ENCODE data around the gene TDP2.
"Not testable (repeated sequence)": the region's sequence is repeated elsewhere in the genome, so short reads cannot be mapped to it uniquely, and the experiment has no call there.

TDP2 gene

DNA sequence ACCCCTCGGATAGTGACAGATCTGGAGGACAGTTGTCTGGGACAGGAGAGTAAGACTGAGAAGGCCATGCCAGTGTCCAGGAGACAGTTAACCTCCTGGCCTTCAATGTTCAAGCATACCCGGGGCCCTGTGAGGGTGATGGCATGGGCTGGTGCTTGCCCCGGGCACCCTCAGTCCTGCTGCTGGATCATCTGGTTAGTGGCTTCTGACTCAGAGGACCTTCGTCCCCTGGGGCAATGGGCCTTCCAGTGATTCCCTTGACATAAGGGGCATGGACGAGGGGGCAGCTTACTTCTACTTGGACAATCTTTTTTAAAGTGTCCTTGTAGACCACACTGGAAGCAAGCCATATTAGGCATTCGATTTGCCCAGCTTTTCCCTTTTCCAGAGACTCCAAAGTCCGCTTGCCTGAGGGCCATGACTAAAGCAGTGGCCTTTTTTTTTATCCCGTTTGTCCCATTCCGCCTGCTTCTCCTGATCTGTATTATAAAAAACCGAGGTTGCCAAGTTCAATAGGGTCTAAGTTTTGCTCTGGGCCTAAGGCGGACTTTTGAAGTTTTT lies 12.2 kb upstream of the TDP2 start:
- not testable (repeated sequence) for DNase-seq

DNA sequence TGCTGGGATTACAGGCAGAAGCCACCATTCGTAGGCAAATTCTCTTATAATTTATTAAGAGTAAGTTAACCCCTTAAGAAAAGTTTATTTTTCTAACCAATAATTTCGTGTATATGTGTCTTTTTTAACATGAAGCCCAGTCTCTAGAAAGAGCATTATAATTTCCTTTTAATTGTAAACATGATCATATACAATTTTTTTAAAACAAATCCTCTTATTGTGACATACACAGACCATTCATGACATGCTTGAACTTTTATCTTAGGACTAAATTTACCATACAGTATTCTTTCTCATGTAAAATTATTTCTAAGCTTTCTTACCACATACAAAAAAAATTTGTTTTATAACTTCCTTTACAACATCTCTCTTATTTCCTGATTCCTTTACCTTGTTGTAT lies 6.9 kb upstream of the TDP2 start:
- DNase-seq, result no peak

DNA sequence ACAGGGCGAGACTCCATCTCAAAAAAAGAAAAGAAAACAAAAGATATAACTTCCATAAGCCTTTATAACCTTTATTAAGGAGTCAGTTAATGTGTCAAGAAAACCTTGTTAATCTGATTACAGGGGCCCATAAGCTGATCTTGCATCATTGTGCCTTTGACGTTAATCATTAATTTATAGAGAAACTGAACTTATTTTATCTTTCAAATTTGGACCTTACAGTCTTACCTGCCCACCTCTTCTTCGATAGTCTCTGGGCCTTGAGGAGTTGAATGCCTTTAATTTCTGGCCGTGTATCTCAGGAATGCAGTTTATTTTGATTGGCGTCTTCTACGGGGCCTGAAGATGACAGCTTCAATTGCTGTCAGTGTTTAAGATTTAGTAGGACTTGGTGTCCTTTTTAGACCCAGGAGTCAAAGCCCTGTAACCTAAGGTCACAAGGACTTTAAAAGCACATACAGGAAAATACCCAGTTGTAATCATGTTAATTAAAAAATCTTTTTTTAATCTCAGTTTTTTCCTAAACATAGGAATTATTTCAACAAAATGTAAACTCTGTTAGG lies 6.0 kb upstream of the TDP2 start:
- no peak for DNase-seq

- not testable (repeated sequence) for DNase-seq
These were observed 4.4 kb upstream of the TDP2 start for GRCh38 chr6:24671077-24671476.

GRCh38 chr6:24670492-24670891 lies 3.8 kb upstream of the TDP2 start:
- not testable (repeated sequence) for DNase-seq

- DNase-seq, result no peak
These were observed 2.3 kb upstream of the TDP2 start for GRCh38 chr6:24668997-24669361.

DNA sequence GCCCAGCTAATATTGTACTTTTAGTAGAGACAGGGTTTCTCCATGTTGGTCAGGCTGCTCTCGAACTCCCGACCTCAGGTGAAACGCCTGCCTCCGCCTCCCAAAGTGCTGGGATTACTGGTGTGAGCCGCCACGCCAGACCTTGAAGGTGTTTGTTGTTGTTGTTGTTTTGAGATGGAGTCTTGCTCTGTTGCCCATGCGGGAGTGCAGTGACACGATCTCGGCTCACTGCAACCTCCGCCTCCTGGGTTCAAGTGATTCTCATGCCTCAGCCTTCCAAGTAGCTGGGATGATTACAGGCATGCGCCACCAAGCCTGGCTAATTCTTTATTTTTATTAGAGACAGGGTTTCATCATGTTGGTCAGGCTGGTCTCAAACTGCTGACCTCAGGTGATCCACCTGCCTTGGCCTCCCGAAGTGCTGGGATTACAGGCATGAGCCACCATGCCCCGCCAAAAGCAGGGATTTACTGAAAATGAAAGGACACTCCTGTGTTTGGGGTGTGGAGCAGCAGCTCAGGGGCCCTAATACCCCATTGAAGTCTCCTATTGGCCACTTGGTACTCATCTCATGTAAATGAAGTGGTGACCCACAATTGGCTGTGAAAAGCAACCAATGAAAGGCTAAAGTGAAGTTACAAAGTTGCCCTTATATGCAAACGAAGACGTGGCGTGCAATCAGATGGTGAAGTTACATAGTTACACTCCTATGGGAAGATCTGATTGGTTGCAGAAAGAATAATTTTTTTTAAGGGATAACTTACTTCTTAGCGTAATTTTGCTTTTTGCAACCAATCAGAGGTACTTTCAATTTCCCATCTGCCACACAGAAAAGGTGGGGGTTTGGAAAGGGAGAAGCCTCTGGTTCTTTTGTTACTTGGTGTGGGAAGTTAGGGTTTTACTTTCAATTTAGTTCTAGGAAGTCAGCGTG lies 1.6 kb upstream of the TDP2 start:
- not testable (repeated sequence) for DNase-seq

DNA sequence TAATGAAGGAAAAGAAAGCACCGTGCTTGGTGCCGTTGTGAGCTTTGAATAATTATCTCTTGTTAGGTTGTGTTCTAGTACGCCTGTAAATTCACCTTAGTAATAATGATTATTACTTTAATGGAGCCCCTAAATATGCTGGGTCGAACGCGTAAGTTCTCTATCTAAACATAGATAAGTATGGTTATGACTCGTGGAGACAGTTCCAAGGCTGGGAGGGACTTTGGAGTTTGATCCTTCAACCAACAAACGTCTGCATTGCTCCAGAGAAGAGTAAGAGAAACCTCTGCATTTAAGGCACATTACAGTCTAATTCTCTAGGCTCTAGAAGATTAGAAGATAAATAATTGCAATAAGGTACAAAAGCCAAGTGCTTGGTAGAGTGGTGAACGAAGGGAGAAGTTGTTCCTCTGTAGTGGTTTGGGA lies 692 bp upstream of the TDP2 start:
- DNase-seq, result no peak

- no peak for DNase-seq
These were observed 530 bp downstream of the TDP2 start for GRCh38 chr6:24666097-24666640.

- DNase-seq, result no peak
These were observed 2.4 kb downstream of the TDP2 start for GRCh38 chr6:24664046-24664987.

DNA sequence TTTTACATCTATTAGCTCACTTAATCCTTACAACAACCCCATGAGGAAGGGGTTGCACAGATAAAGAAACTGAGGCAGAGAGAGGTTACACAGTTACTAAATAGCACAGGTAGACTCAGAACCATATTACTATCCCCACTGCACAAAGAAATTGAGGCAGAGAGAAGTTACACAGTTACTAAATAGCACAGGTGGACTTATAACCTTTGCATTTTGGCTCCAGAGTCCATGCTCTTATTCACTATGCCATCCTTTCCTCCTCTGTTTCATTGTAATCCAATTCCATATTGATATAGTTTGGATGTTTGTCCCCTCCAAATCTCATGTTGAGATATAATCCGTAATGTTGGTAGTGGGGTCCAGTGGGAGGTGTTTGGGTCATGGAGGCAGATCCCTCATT lies 3.5 kb downstream of the TDP2 start:
- no peak for DNase-seq

GRCh38 chr6:24662236-24662635 lies 4.5 kb downstream of the TDP2 start:
- DNase-seq, result no peak

- DNase-seq, result not testable (repeated sequence)
These were observed 4.9 kb downstream of the TDP2 start for GRCh38 chr6:24661759-24662158.

DNA sequence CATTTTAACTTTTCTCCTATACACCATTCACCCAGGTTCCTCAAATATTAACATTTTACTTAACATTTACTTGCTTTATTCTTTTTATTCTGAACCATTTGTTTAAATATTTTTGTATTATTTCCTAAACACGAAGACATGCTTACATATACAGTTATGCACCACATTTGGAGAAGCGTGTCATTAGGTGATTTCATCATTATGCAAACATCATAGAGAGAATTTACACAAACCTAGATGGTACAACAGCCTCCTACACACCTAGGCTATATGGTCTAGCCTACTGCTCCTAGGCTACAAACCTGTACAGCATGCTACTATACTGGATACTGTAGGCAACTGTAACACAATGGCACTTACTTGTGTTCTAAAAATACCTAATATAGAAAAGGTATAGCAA lies 6.6 kb downstream of the TDP2 start:
- DNase-seq, result no peak

DNA sequence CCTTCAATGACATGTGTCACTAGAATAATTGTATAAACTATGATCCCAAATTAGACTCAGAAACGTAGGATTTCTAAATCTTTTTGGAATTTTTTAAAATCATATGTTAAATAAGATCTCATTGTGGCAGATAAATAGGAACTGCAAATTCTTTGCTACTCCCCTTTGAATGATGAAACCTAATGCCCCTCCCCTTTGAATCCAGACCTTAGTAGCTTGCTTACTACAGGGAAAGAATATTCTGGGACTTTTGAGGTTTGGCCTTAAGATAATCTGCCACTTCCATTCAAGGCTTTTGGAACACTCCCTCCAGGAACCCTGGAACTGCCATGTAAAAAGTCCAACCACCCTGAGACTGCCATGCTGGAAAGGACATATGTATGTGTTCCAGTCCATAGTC lies 7.1 kb downstream of the TDP2 start:
- DNase-seq, result no peak

DNA sequence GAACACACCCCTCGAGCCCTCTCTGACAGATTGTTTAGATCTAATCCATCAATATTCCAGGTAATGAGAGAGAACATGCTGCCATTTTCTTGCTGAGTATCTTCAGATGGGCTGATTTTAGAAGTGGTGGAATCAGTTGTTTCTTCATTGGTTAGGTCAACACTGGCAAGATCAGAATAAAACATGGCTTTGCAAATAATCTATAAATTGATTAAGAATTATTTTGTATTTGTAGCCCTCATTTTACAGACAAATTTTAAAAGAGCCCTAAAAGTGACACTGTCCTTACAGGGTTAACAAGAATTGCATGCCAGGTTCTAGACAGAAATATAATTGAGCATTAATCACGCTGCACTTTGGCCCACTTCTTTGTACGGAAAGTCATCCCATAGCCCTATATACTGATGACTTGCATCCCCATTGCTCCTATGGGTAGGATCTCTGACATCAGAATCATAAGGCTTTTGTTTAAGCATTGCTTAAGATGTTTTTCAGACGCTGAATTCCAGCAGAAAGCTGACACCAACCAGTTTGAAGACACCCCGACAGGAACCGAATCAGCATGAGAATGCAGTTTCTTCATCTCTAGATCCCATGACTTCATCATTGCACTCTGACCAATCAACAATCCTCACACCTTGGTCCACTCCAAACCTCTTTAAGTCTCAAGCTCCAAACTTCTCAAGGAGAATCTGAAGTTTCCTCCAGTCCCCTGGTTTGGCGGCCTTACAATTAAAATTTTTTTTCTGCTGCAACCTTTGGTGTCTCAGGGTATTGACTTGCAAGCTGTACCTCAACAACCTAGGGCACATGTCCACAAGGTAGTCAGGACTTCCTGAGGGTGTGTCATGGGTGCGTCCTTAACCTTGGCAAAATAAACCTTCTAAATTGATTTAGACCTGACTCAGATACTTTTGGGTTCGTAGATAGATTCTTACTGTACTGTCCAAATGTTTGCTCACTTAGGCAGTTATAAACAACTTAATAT lies 7.8 kb downstream of the TDP2 start:
- no peak for DNase-seq

GRCh38 chr6:24655215-24655614 lies 11.5 kb downstream of the TDP2 start:
- no peak for DNase-seq

DNA sequence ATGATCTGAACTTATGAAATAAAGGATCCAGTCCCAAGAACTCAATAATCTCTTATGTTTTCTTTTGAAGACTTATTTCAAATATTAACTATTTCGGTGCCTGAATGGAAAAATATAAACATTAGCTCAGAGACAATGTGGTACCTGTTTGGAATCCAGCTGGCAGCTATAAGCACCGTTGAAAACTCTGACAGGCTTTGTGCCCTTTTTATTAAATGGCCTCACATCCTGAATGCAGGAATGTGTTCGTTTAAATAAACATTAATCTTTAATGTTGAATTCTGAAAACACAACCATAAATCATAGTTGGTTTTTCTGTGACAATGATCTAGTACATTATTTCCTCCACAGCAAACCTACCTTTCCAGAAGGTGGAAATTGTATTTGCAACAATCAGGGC lies 16.3 kb downstream of the TDP2 start:
- DNase-seq, result no peak

- no peak for DNase-seq
These were observed 17.0 kb downstream of the TDP2 start for GRCh38 chr6:24649691-24650090.

- DNase-seq, result no peak
These were observed 18.4 kb downstream of the TDP2 start for GRCh38 chr6:24648276-24648675.

DNA sequence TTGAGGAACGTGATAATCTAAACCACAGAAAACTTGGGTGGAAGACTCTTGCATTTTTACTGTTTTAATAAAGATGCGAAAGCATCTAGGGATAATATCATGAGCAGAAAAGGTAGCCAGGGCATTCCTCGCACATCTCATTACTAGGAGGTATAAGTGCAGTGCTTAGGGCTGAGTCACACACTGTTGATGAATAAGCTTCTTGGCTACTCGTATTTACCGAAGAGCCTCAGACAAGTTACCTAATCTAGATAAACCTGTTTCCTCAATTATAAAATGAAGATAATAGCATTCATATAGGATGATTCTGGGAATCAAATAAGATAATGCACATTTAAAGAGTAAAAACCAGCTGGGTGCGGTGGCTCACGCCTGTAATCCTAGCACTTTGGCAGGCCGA lies 19.9 kb downstream of the TDP2 start:
- DNase-seq, result no peak

DNA sequence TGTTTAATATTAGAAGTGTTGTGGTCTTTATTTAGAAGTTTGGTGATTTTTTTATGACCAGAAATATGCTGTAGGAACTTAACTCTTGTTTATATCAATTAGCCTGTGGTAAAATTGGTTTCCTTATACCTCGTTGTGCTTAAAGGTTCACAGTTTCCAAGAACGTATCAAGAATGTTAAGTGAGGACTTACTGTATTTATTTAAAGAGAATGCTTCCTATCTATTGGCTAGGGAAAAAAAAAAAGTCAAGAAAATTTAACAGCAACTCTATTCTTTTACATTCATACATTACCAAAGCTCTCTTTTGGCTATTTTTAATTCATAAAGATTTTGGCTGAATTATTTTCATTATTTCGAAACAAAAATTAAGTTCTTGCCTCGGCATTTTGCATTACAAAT lies 22.3 kb downstream of the TDP2 start:
- no peak for DNase-seq

All from NCI-H446 (cell line).